Measurements from ENCODE around the gene HM13.

GRCh38 chr20:31603822-31604566 is 89.8 kb downstream of the HM13 start:
- TF ChIP-seq CTCF (IDR thresholded peaks at IDR 0.05; ENCODE audit: insufficient read depth, low read length) (no peak), POLR2AphosphoS5 (IDR thresholded peaks at IDR 0.05; ENCODE audit: low read depth) (no peak), GABPA (IDR thresholded peaks at IDR 0.05; ENCODE audit: low read depth) (no peak)

All from HL-60 (cell line).